GM12892 (cell line): ENCODE results near the gene APEX1.
A peak's percentile ranks its signal among the peaks of the same experiment; 100 is the strongest.

Experiments used
- DNase-seq: peaks from one replicate; pipeline ENCODE4 v3.0.0; 2011; ENCODE audit not compliant: insufficient read length
- FAIRE-seq: peaks from 2 replicates; lab custom pipeline; 2011; peaks lifted over from hg19 to GRCh38; lab: Jason Lieb, UNC
- POLR2A ChIP-seq: IDR thresholded peaks from 2 replicates; pipeline ENCODE4 v1.6.1; 2011; ENCODE audit warnings: low read depth, low read length, control low read depth
- POLR2AphosphoS5 ChIP-seq: IDR thresholded peaks from 2 replicates; pipeline ENCODE4 v1.6.1; 2011; ENCODE audit warnings: low read depth, low read length, control low read depth
- TAF1 ChIP-seq: IDR thresholded peaks from 2 replicates; pipeline ENCODE4 v1.6.1; 2011; ENCODE audit warnings: low read depth, mild to moderate bottlenecking, control low read depth, low read length, borderline replicate concordance

Gene APEX1

DNA sequence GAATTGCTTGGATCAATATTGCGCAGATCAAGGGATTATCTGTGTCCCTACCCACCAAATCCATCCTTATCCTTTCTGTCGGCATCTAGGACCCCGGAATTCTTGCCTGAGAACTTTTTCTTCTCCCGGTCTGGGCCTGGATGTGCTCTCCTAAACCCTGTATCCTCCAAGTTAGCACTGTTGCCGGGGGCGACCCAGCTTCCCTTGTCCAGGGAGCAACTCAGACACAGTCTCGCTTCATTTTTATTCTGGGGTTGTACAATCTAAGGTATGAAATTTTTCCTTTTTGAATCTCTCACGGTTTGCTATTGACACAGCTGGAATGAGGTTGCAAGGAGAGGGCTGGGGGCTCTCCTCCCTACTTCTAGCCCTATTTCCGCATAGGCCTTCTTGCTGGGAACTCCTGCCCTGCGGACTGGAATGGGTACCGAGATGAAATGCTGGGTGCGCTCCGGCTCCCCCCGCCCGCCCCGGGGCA is 13.8 kb downstream of the APEX1 start:
- TF ChIP-seq TAF1 (no peak), POLR2AphosphoS5 (no peak), POLR2A (no peak)
- DNase-seq, result no peak
- FAIRE-seq, result no peak

DNA sequence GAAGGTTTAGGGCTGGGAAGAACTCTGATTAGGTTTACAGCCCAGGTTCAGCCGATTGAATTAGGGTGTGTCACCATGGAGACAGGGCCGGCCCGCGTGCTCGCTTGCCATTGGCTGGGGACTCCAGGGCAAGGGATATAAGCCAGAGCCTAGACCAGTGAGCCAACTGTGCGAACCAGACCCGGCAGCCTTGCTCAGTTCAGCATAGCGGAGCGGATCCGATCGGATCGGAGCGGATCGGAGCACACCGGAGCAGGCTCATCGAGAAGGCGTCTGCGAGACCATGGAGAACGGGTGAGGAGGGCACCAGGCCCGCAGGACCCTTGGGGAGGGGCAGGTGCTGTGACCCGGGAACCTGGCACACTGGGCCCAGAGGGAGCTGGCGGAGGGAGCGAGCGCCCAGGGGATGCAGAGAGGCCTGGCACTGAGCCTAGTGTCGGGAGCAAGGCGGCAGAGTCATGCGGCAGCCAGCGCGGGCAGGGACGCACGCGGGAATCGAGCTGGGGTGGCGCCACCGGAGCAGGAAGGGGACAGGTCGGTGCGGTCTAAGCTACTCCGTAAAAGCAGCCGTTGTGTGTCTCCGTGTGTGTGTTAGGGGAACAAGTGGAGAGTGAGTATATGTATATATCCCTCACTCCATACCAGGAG is 14.3 kb downstream of the APEX1 start, which contains the start of gene PNP:
Gene PNP, plus strand, starts transcription at position 165 of the 648 bp plus-strand sequence. Its CDS starts 119 bp downstream, at position 284.
- TF ChIP-seq TAF1 (peak; percentile 89), POLR2AphosphoS5 (peak; percentile 100), POLR2A (peak; percentile 100)
- peak; percentile 91 for FAIRE-seq
- peak; percentile 95 for DNase-seq

DNA sequence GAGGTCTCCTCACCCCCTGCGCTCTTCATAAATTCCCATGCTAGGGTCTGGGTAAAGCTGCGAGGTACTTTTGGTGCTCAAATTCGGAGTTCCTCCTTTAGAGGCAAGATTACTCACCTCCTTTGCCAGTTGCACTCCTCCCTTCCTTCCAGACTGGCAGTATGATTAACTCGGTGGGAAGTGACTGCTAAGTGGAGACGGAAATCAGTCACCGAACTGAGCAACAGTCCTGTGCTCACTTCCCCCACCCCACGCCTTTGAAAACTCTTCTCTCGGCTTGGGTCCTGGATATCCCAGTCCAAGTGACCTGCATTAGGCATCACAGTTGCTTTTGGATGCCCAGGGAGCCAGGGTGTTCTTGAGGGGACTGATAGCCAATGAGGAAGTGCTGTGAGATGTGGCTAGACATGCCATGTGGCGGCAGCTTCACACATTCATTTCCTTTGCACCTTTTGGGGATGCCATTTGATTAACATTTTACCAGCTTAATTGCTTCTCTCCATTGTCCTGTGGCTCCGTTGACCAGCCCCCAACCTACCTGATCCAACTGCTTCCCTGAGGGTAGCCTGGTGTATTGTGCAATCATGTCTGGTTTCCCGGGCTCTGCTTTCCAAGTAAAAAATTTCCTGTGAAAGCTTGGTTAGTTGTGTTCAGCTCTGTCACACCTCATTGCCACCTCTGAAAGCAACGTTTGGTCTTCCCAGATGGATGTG is 15.0 kb downstream of the APEX1 start:
- TF ChIP-seq TAF1 (no peak), POLR2AphosphoS5 (no peak), POLR2A (no peak)
- DNase-seq (no peak), FAIRE-seq (peak; percentile 50)

DNA sequence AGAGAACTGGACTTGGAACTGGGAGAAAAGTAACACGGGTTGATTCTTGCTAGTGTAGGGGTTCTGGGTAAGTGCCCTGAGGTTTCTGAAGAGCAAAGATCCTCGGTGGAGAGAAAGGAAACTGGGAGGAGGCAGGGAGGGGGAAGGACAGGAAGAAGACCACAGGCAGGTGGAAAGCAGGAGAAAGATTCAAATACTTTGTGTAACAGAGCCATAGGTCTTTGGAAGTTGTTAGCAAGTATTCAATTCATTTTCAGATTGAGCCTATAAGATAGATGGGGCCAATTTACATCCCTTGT is 15.5 kb downstream of the APEX1 start:
- FAIRE-seq, result no peak
- DNase-seq, result no peak
- no peak for TF ChIP-seq POLR2AphosphoS5
- TF ChIP-seq POLR2A, result no peak
- TF ChIP-seq TAF1, result no peak

DNA sequence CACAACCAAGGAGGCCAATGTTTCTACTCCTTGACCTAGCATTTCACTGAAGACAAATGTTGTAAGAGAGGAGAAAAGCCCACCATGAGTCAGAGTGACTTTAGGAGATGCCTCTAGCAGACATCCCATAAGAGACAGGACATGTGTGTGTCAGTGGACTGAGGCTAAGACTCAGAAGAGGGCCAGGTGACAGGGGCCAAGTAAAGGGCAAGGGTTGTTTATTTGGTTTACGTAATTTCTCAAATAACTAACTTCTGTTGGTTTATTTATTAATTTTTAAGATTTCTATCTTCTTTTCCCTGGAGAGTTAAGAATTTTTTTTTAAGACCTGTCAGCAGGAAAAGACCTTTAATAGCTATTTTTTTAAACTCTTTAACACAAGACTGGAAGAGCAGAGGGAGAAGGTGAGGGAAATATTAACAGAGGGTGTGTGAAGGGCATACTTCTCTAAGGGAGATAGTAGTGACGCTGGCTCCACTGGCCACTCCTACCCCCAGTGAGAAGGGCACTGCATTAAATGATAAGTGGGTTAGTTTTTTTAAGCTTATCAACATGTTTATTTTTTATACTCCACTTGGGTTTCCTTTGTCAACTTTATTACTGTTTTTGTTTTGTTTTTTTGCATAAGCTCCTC is 17.6 kb downstream of the APEX1 start:
- FAIRE-seq, result no peak
- TF ChIP-seq POLR2A, result no peak
- no peak for TF ChIP-seq TAF1
- TF ChIP-seq POLR2AphosphoS5, result no peak
- DNase-seq, result no peak

DNA sequence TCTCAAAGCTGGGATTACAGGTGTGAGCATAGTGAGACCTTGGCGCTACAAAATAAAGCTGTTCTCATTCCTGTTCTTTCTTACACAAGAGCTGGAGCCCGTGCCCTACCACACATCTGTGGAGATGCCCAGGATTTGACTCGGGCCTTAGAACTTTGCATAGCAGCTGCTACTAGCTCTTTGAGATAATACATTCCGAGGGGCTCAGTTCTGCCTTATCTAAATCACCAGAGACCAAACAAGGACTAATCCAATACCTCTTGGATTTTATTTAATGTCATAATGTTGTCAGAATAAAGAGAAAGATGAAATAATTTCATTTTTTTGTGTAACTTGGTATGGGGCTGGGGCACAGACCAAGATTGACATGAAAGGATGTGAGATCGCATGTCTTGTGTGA is 21.8 kb downstream of the APEX1 start:
- DNase-seq, result no peak
- TF ChIP-seq TAF1, result no peak
- no peak for TF ChIP-seq POLR2A
- no peak for TF ChIP-seq POLR2AphosphoS5
- no peak for FAIRE-seq

DNA sequence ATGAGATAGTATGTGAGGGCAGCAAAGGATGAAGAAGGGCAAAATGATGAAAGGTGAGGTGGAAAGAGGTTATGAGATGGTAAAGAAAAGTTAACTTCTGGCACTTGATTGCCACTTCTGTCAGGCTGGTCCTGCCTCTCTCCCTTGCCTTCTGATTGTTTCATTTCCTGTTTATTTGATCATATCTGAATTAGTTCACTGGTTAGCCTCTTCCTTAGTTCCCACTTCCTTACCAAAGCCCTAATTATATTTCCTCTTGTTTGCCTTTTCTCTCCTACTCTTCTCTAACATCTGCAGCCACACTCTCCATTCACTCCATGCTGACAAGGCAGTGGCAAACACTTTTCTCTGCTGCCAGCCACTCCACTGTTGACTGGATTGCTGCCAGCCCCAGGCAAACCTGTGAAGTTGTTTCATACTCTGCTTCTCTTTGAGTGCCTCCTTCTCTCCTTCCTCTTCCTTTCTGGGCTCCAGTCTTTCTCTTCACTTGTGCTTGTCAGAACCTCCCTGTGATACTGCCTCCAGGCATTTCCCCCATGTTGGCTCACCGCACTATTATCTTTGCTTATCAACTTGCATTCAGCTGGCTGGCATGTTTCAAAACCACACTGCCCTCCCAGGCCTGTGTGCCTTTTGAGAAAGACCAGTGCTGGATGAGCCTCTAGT is 22.3 kb downstream of the APEX1 start:
- no peak for TF ChIP-seq POLR2A
- TF ChIP-seq POLR2AphosphoS5, result no peak
- TF ChIP-seq TAF1, result no peak
- FAIRE-seq (no peak), DNase-seq (no peak)

DNA sequence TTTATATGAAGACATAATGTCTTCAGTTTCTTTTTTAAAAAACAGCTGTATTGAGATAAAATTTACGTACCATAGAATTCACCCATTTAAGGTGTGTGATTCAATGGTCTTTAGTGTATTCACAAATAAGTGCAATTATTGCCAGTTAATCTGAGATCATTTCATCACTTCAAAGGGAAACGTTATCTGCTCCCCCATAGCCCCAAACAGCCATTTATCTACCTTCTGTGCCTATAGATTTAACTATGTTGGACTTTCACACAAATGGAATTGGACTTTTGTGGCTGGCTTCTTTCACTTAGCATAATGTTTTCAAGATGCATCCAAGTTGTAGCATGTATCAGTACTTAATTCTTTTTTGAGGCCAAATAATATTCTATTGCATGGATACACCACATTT is 23.9 kb downstream of the APEX1 start:
- no peak for DNase-seq
- no peak for TF ChIP-seq POLR2AphosphoS5
- no peak for TF ChIP-seq TAF1
- TF ChIP-seq POLR2A, result no peak
- no peak for FAIRE-seq

DNA sequence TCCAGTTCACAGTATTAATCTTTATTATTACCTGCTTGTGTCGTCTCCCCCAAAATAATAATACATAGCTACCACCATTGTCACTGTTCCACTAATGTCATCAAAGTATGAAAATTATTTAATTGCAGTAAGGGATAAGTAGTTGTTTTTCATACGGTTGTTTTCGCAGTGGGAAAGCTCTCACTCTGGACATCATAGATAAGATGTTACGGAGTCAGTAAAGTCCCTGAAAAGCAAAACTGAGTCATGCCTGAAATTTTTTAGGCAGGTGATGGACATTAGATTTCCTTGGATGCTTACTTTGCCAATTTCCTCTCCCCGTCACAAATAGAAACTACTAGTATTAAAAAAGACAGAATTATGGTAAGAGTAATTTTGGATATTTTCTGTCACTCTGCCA is 27.4 kb downstream of the APEX1 start:
- DNase-seq, result no peak
- TF ChIP-seq TAF1 (no peak), POLR2AphosphoS5 (no peak), POLR2A (no peak)
- FAIRE-seq, result no peak

DNA sequence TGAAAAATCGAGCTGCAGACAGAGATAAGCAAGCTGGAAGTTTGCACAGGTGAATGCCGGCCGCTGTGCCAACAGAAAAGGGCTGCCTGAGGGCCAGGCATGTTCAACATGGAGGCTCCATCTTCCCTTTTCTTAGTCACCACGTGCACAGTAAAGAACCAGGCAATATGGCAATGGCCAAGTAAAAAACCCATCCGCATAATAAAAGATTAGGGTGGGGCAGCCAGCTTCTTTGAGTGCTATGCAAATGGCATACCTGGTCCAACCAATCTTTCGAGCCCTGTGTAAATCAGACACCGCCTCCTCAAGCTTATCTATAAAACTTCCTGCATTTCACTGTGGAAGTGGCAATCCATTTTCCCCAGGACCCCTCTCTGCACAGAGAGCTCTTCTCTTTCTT is 30.9 kb downstream of the APEX1 start:
- FAIRE-seq (no peak), DNase-seq (no peak)
- TF ChIP-seq POLR2AphosphoS5 (no peak), TAF1 (no peak), POLR2A (no peak)

DNA sequence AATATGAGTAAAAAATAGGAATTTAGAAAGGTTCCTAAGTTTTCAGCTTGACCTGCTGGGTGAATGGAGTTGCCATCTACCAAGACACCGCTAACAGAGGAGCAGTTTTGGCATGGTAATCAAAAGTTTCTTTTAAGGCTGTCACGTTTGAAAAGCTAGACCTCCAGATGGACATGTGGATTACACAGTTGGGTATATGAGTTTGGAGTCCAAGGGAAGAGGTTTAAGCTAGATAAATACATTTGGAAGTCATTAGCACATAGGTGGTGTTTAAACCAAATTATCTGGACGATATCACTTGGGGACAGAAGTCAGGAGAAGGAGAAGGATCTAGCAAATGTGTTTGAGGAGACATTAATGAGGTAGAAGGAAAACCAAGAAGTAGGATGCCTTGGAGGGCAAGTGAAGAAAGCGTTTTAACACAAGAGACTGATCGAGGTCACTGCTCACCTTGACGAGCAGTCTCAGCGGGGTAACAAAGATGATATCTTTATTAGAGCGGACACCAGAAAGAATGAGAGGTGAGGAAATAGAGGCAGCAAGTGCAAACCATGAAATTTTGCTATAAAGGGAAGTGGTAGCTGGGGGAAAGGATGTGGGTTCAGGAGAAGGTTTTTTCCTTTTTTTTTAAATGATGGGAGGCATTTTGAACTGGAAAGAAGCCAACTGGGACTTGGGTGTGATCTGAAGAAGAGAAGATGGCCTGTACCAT is 31.8 kb downstream of the APEX1 start:
- peak; percentile 33 for FAIRE-seq
- DNase-seq, result no peak
- no peak for TF ChIP-seq TAF1
- no peak for TF ChIP-seq POLR2A
- no peak for TF ChIP-seq POLR2AphosphoS5
